GM18873 (cell line): ENCODE data around the gene MRPL48.

Experiments
- ATAC-seq: cut with Tn5 transposase; IDR thresholded peaks from one replicate; pipeline ENCODE4 v1.9.1; 2021; ENCODE audit warnings: mild to moderate bottlenecking, moderate library complexity, moderate number of reproducible peaks; ENCODE audit not compliant: unreplicated experiment, low FRiP score

Gene MRPL48

DNA sequence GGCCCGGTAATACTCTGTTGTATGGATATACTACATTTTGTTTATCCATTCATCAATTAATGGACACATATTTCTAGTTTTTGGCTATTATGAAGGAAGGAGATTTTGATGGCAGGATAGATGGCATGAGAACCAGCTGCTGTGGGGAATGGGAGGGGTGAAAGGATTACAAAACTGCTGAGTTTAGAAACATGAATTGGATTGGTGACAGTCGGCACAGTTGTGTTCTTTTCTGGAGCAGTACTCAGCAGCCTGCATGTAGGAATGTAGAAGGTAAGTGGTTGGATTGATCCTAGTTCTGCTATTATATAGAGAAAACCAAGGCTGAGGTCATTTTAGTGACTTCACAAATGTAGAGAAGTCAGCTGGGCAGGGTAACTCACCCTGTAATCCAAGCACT, 96.2 kb downstream of the MRPL48 start:
- ATAC-seq = no peak

DNA sequence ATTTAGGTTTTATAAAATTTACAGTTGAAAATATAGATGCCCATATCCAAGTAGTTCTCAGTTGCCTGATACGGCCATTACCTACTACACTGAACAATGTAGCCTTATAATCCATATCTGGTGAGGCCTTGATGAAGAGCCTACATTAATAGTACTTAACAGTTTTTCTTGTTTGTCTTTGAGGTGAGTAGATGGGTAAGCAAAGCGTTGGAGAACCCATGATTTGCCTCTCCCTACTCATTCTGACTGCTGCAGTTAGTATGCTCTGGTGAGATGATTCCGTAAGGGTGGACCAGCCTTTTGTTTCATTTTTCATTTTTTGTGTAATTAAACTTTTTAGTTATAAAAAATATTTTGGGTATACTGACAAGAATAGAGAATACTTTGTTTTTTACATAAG, 100.6 kb downstream of the MRPL48 start:
- no peak for ATAC-seq

DNA sequence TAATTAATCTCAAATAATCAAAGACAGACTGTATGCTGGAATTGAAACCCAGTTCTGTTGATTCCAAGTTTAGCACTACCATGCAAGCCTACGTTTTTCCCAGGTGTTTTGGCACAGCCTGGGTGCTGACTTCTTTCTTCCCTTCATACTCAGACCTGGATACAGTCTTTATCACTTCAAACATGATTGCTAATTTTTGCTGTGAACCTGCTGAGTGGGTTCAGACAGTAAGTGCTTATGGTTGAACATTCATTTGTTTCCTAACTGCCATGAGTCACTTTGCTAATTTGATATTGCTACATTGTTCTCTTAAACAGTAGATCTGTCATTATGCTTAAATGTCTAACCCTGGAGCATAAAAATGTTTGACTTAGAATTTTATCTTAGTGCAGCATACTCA, 101.3 kb downstream of the MRPL48 start:
- no peak for ATAC-seq

DNA sequence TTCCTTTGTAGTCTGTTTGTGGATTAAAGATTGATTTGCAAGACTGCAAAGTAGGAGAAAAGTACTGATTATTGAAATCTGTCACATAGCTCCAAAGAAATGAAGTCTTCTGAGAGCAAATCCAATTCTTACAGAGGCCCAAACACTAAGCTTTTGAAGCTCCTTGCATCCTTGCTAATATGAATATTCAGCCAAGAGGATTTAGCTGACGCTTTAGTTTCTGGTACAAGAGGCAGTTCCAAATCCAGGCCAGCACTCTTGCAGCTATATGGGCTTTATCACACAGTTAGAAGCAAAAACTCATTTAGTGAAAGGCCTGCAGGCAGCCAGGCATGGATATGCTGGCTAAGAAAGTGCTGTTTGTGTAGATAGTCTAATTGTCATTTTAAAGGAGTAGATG, 101.9 kb downstream of the MRPL48 start:
- no peak for ATAC-seq

DNA sequence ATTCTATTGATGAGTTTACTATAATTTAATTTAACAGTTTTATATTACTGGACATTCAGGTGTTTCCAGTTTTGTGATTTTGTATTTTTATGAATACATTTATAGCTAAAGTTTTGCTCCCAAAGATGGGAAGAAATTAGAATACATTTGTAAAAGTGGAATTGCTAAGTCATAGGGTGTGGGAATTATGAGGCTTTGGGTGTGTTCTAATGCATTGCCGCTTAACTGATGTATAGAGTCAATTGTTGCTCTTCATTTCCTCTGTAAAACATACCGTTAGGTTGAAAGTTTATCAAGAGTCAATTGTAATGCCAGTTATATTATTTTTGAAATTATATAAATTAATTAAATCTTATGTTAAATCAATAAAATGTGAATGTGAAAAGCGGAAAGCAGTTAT, 105.4 kb downstream of the MRPL48 start:
- no peak for ATAC-seq

DNA sequence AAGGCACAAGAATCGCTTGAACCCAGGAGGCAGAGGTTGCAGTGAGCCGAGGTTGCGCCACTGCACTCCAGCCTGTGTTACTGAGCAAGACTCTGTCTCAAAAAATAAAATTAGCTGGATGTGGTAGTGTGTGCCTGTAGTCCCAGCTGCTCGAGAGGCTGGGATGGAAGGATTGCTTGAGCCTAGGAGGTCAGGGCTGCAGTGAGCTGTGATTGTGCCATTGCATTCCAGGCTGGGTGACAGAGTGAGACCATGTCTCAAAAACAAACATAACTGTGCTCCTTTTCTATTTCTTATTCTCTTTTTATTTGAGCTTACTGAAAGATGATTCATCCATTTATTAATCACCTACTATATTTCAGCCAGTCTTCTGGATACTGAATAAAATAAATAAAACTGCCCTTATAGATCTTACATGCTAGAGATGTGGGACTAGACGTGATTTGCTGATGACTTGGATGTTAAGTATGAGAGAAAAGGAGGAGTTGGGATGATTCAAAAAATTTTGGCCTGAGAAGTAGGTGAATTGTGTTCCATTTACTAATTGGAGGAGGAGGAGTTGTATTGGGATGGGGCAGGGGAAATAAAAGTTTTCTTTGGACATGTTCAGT, 107.2 kb downstream of the MRPL48 start:
- ATAC-seq = no peak

DNA sequence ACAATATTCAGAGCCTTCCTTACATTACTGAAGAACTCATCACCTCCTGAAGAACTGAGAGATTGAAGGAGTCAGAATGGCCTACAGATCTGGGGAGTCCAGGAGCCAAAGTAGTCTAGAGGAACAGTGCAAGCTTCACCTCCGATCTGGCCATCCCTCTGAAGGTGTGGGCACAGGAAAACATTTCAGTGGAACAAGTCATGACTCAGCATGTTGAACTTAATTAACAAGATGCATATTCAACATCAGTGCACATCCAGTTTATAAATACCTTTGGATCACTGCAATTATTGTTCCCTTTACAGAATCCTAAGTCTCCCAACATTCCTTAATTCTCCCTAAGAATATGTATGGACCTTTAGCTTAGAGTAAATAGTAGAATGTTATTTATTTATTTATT, 114.6 kb downstream of the MRPL48 start:
- no peak for ATAC-seq

DNA sequence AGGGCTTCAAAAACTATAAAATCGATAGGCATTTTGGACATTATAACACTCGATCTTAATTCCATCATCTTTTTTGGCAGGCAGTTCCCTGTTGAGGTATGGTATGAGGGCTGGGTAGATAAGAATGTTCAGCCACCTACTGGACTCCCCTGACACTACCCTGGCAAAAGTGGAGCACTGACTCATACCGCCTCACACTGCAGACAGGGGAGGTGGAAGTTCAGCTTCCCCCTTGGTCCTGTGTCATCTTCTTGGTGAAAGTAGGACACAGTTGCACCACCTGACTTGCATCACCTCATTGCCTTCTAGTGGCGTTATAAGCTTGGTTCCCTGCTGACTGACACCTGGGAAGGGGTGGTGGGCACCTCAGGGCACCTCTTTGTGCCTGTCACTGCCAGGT, 119.5 kb downstream of the MRPL48 start:
- no peak for ATAC-seq

DNA sequence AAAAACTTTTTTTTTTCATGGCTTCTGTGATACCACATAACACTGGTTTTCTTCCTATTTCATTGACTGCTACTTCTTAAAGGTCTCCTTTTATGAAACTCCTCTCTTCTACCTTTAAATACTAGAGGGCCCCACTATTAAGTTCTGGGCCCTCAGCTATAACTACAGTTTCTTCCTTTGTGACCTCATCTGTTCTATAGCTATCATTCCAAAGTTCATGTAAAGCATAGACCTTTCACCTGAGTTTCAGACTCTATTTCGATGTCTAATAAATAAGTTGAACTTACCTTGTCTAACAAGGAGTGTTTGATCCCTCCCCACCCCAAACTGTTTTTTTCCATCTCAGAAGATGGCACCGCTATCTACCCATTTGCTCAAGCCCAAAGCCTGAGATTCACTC, 124.4 kb downstream of the MRPL48 start:
- no peak for ATAC-seq

DNA sequence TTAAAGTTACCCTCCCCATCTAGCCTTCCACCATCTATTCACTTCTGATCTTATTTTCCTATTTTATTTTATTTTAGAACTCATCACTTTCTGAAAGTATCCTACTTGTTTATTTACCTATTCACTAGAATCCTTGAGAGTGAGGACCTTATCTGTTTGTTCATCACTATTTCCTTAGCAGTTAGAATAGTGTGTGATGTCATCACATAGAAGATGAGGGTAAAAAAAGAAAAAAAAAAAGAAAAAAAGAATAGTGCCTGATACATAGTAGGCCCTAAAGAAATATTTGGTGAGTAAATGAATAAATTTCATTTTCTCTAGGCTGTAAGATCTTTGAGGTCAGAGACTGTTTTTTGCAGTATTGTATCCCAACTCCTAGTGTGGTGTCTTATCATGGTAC, 125.8 kb downstream of the MRPL48 start:
- no peak for ATAC-seq

DNA sequence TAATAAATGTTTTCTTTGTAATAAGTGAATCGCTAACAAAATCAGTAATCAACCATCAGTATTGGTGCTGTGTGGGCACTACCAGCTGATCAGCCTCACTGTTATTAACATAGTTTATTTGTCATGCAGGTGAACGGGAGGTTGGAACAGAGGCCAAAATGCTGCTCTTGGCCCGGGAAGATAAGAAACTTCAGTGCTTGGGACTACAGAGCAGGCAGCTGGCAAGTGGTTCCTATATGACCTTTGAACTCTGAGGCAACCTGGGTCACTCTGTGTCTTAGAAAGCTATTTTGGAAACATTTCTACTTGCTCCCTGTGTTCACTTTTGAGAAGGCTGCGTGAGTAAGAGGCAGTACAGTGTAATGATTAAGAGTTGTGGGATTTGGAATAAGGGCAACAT, 126.6 kb downstream of the MRPL48 start:
- ATAC-seq = no peak
